Neural progenitor cell (in vitro differentiated cells): ENCODE data around the gene RHBDL2. TPM values are rescaled to one million over a fixed set of nuclear protein-coding genes. Genes with fewer than 3 reads are reported as not detected.

ENCODE experiments used
- DNase-seq: peaks from one replicate; pipeline ENCODE4 v3.0.0-alpha.2; 2016; ENCODE audit warnings: low spot score
- H2AFZ ChIP-seq: fragments of 200-600 bp; sonication (generic); replicated peaks from 2 replicates; pipeline ENCODE4 v1.6.1; 2016; ENCODE audit warnings: antibody characterized with exemption
- H3F3A ChIP-seq: fragments of 200-600 bp; sonication (generic); 2 replicates; pipeline ENCODE4 v1.6.1; 2016; ENCODE audit warnings: antibody characterized with exemption, low read depth
- H3K27ac ChIP-seq: fragments of 200-600 bp; sonication (generic); 2 replicates; pipeline ENCODE4 v1.5.1; 2016; ENCODE audit warnings: mild to moderate bottlenecking
- H3K27me3 ChIP-seq: fragments of 200-600 bp; sonication (generic); 2 replicates; pipeline ENCODE4 v1.6.1; 2016; ENCODE audit warnings: mild to moderate bottlenecking, moderate library complexity
- H3K36me3 ChIP-seq: fragments of 200-600 bp; sonication (generic); 2 replicates; pipeline ENCODE4 v1.5.1; 2016
- H3K4me1 ChIP-seq: fragments of 200-600 bp; sonication (generic); 2 replicates; pipeline ENCODE4 v1.6.1; 2016; ENCODE audit warnings: mixed run types
- H3K4me2 ChIP-seq: fragments of 200-600 bp; sonication (generic); 2 replicates; pipeline ENCODE4 v1.6.1; 2016
- H3K4me3 ChIP-seq: fragments of 200-600 bp; sonication (generic); 2 replicates; pipeline ENCODE4 v1.5.1; 2016
- H3K79me2 ChIP-seq: fragments of 200-600 bp; sonication (generic); 2 replicates; pipeline ENCODE4 v1.6.1; 2016; ENCODE audit warnings: low read depth
- H3K9ac ChIP-seq: fragments of 200-600 bp; sonication (generic); 2 replicates; pipeline ENCODE4 v1.6.1; 2016
- H3K9me3 ChIP-seq: fragments of 200-600 bp; sonication (generic); 2 replicates; pipeline ENCODE4 v1.5.1; 2016; ENCODE audit warnings: low read depth
- H4K20me1 ChIP-seq: fragments of 200-600 bp; sonication (generic); 2 replicates; pipeline ENCODE4 v1.6.1; 2016; ENCODE audit warnings: low read depth
- H3K27ac Mint-ChIP-seq: 3 replicates; pipeline ENCODE4 v1.8.0; 2021; ENCODE audit warnings: mixed read lengths
- H3K27me3 Mint-ChIP-seq: 2 replicates; pipeline ENCODE4 v1.8.0; 2022; ENCODE audit warnings: low read depth, mild to moderate bottlenecking, inconsistent platforms, moderate library complexity, mixed read lengths; ENCODE audit not compliant: insufficient read depth
- H3K36me3 Mint-ChIP-seq: 3 replicates; pipeline ENCODE4 v1.8.0; 2021; ENCODE audit warnings: mixed read lengths
- H3K4me1 Mint-ChIP-seq: 3 replicates; pipeline ENCODE4 v1.8.0; 2021; ENCODE audit warnings: mixed read lengths
- H3K4me3 Mint-ChIP-seq: 3 replicates; pipeline ENCODE4 v1.8.0; 2021; ENCODE audit warnings: mild to moderate bottlenecking, moderate library complexity, mixed read lengths
- H3K9me3 Mint-ChIP-seq: 3 replicates; pipeline ENCODE4 v1.8.0; 2020; ENCODE audit warnings: mixed read lengths
- EZH2 ChIP-seq: fragments of 200-600 bp; sonication (generic); IDR thresholded peaks from 2 replicates; pipeline ENCODE4 v1.6.1; 2017; ENCODE audit warnings: antibody characterized with exemption, mild to moderate bottlenecking, moderate library complexity
- EZH2phosphoT487 ChIP-seq: fragments of 200-600 bp; sonication (generic); IDR thresholded peaks from 2 replicates; pipeline ENCODE4 v1.6.1; 2017; ENCODE audit warnings: antibody characterized with exemption
- total RNA-seq: library from RNA; depleted of rRNA; stranded (reverse); fragments of >200 nt; gene quantifications from 2 replicates; pipeline ENCODE4 v1.2.3, GENCODE V29; 2015; ENCODE audit warnings: low replicate concordance
- TF ChIP-seq, protein P1 (sequence below): fragments of 200-600 bp; sonication (generic); IDR thresholded peaks from 2 replicates; pipeline ENCODE4 v1.5.1; 2017; ENCODE audit warnings: antibody characterized with exemption, mild to moderate bottlenecking

RHBDL2 gene
- total RNA-seq, 1 donor from 2014 or later = not detected

DNA sequence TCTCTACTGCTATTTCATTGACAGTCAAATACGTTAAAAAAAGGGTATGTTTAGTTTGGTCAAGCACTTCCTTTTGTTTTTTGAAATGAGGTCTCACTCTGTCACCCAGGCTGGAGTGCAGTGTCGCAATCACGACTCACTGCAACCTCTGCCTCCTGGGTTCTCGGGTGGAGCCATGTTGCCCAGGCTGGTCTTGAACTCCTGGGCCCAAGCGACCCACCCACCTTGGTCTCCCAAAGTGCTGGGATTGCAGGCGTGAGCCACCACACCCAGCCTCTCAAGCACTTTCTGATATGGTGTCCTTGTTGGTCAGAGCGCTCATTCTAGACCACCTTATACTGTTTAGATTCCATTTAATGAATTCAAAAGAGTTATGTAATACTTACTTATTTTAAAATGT lies 20.9 kb upstream of the RHBDL2 start:
- Mint-ChIP-seq H3K36me3 (no peaks in the 10 kb centered on the region), H3K4me3 (no peak overlapping the region), H3K27ac (no peak overlapping the region), H3K4me1 (no peaks in the 10 kb centered on the region), H3K27me3 (peaks cover 8% of the 10 kb centered on the region), H3K9me3 (no peaks in the 10 kb centered on the region)
- Histone ChIP-seq H3K79me2 (no peaks in the 10 kb centered on the region), H3K9ac (no peak overlapping the region), H3K4me2 (no peak overlapping the region), H4K20me1 (no peaks in the 10 kb centered on the region), H3K4me1 (no peaks in the 10 kb centered on the region), H3K9me3 (no peaks in the 10 kb centered on the region), H3K27ac (no peak overlapping the region), H3K4me3 (no peak overlapping the region), H3K27me3 (no peaks in the 10 kb centered on the region), H3F3A (no peaks in the 10 kb centered on the region), H3K36me3 (no peaks in the 10 kb centered on the region), H2AFZ (no peak overlapping the region)
- TF ChIP-seq EZH2 (no peak), EZH2phosphoT487 (no peak)
- TF ChIP-seq, protein P1, sequence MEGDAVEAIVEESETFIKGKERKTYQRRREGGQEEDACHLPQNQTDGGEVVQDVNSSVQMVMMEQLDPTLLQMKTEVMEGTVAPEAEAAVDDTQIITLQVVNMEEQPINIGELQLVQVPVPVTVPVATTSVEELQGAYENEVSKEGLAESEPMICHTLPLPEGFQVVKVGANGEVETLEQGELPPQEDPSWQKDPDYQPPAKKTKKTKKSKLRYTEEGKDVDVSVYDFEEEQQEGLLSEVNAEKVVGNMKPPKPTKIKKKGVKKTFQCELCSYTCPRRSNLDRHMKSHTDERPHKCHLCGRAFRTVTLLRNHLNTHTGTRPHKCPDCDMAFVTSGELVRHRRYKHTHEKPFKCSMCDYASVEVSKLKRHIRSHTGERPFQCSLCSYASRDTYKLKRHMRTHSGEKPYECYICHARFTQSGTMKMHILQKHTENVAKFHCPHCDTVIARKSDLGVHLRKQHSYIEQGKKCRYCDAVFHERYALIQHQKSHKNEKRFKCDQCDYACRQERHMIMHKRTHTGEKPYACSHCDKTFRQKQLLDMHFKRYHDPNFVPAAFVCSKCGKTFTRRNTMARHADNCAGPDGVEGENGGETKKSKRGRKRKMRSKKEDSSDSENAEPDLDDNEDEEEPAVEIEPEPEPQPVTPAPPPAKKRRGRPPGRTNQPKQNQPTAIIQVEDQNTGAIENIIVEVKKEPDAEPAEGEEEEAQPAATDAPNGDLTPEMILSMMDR = no peak
- DNase-seq = no peak

DNA sequence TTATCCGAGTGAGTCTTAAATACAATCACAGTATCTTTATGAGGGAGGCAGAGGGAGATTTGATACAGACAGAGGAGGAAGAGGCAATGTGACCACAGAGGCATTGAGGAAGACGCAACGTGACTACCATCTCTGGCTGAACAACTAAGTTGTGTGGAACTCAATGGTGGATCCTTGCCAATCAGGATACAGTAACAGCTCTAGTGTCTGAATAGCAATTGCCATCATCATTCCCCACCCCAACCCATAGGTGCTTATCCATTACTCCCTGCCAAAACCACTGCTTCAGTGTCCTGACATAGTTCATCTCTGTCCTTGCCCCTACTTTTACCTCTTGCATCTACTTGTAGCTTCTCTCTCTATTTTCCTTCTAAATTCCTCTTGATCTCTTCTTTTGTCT lies 20.5 kb upstream of the RHBDL2 start:
- H3K27ac Mint-ChIP-seq = no peak overlapping the region
- TF ChIP-seq, protein P1 = no peak
- no peak for TF ChIP-seq EZH2
- no peak overlapping the region for H2AFZ ChIP-seq

DNA sequence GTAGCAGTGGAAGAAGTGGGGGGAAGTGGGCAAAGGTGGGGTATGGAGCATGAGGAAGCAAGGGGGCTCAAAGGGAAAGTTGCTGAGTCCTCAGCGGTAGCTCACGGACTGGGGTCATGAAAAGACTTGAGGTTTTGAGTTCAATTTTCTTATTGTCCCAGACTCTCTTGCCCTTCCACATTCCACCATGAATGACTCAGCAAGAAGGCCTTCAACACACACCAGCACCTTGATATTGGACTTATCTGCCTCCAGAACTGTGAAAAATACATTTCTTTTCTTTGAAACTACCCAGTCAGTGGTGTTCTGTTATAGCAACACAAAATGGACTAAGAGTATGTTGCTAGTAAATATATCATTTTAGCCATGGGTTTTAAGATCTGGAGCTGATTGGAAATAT lies 17.3 kb upstream of the RHBDL2 start:
- Histone ChIP-seq H3K4me1 (no peaks in the 10 kb centered on the region), H3K27me3 (no peaks in the 10 kb centered on the region), H3K4me3 (no peak overlapping the region), H3K27ac (no peak overlapping the region), H3F3A (peaks cover 3% of the 10 kb centered on the region), H2AFZ (no peak overlapping the region), H3K9me3 (no peaks in the 10 kb centered on the region), H4K20me1 (no peaks in the 10 kb centered on the region), H3K79me2 (no peaks in the 10 kb centered on the region), H3K4me2 (no peak overlapping the region), H3K9ac (no peak overlapping the region), H3K36me3 (no peaks in the 10 kb centered on the region)
- Mint-ChIP-seq H3K4me1 (no peaks in the 10 kb centered on the region), H3K27ac (no peak overlapping the region), H3K9me3 (no peaks in the 10 kb centered on the region), H3K4me3 (no peak overlapping the region), H3K27me3 (peaks cover 3% of the 10 kb centered on the region), H3K36me3 (no peaks in the 10 kb centered on the region)
- DNase-seq = no peak
- TF ChIP-seq, protein P1 = no peak
- TF ChIP-seq EZH2phosphoT487 = no peak
- no peak for TF ChIP-seq EZH2

More for the DNA sequence above, 20.5 kb upstream of the RHBDL2 start:
- Histone ChIP-seq H3K27me3 (no peaks in the 10 kb centered on the region), H3K9ac (no peak overlapping the region), H3K79me2 (no peaks in the 10 kb centered on the region), H3K27ac (no peak overlapping the region), H3K9me3 (no peaks in the 10 kb centered on the region), H3K4me3 (no peak overlapping the region), H3K4me2 (no peak overlapping the region), H3F3A (no peaks in the 10 kb centered on the region), H3K36me3 (no peaks in the 10 kb centered on the region), H4K20me1 (no peaks in the 10 kb centered on the region), H3K4me1 (no peaks in the 10 kb centered on the region)
- peaks cover 8% of the 10 kb centered on the region for H3K27me3 Mint-ChIP-seq
- no peaks in the 10 kb centered on the region for H3K36me3 Mint-ChIP-seq
- DNase-seq = no peak
- no peaks in the 10 kb centered on the region for H3K9me3 Mint-ChIP-seq
- H3K4me3 Mint-ChIP-seq = no peak overlapping the region
- no peaks in the 10 kb centered on the region for H3K4me1 Mint-ChIP-seq
